Activated T-helper 17 cell treated with anti-CD3 and anti-CD28 coated beads, Interleukin-2, amount 50 U/mL, for 72 hours (primary cell): ENCODE measurements around the gene CLPTM1L. TPM values are rescaled to one million over a fixed set of nuclear protein-coding genes. Genes with fewer than 3 reads are reported as not detected.

Experiments
- ATAC-seq: fragments of 150-1000 bp; cut with Tn5 transposase; replicated peaks from 2 replicates; pipeline ENCODE4 v1.10.0; 2021; ENCODE audit warnings: mild to moderate bottlenecking, moderate library complexity
- H3K27ac Mint-ChIP-seq: one replicate; pipeline ENCODE4 v1.8.0; 2022; ENCODE audit warnings: mixed read lengths
- H3K27me3 Mint-ChIP-seq: one replicate; pipeline ENCODE4 v1.8.0; 2022; ENCODE audit warnings: mixed read lengths
- H3K36me3 Mint-ChIP-seq: one replicate; pipeline ENCODE4 v1.8.0; 2022; ENCODE audit warnings: low read depth, mild to moderate bottlenecking, mixed read lengths
- H3K4me1 Mint-ChIP-seq: one replicate; pipeline ENCODE4 v1.8.0; 2022; ENCODE audit warnings: mixed read lengths
- H3K4me3 Mint-ChIP-seq: one replicate; pipeline ENCODE4 v1.8.0; 2022; ENCODE audit warnings: mild to moderate bottlenecking, mixed read lengths
- H3K9me3 Mint-ChIP-seq: one replicate; pipeline ENCODE4 v1.8.0; 2022; ENCODE audit warnings: mixed read lengths
- total RNA-seq, 2 donors: library from RNA; stranded (reverse); gene quantifications; one replicate each; pipeline ENCODE4 v1.2.3, GENCODE V29; 2022

The CLPTM1L gene, protein sequence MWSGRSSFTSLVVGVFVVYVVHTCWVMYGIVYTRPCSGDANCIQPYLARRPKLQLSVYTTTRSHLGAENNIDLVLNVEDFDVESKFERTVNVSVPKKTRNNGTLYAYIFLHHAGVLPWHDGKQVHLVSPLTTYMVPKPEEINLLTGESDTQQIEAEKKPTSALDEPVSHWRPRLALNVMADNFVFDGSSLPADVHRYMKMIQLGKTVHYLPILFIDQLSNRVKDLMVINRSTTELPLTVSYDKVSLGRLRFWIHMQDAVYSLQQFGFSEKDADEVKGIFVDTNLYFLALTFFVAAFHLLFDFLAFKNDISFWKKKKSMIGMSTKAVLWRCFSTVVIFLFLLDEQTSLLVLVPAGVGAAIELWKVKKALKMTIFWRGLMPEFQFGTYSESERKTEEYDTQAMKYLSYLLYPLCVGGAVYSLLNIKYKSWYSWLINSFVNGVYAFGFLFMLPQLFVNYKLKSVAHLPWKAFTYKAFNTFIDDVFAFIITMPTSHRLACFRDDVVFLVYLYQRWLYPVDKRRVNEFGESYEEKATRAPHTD
- 100 to 1,000 TPM in 1 of 2 donors, 10 to 100 TPM in 1; 42.3 to 118 TPM for total RNA-seq

DNA sequence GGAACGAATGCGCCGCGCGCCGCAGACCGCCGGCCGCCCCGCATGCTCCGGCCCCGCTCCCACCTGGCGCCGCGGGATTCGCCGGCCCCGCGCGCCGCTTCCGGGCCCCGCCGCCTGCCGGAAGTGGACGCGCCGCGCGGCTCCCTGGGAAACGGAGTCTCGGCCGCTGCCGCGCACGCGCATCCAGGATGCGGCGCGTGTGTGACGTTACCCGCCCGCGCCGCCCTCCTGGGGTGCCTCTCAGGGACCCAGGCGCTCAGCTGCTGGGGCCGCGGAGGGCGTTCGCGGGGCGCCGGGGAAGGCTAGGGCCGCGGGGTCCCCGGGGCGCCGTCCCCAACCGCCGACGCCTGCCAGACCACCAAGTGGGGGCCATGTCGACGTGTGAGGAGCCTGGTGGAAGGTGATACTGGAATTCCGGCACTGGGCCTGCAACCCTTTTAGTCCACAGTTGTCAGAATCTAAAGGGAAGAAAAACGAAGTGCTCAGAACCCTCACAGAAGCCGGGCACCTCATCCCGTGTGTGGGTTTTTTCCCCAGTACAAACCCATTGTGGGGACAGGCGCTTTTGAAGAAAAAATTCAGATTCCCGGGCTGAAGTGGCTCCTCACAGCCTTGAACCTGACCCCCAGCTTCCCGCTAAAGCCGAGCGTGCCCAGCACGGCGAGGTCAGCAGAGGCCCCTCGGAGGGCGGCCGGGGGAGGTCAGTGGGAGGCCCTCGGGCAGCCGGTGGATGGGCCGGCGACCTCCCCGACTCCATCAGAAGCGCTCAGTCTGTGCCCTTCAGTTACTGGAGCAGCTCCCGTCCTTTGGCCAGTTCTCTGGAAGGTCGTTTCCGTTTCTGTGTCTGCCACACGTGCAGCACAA, at the start of gene CLPTM1L:
CLPTM1L (minus strand) TSS at position 125 of the 864 bp plus-strand sequence. CDS start 258 bp downstream, outside the sequence.
- Mint-ChIP-seq H3K4me1 (peaks cover 12% of the 10 kb centered on the region), H3K9me3 (no peaks in the 10 kb centered on the region), H3K4me3 (peak within 1 kb of the TSS; percentile 96), H3K36me3 (peaks cover 39% of the 10 kb centered on the region), H3K27ac (peak within 1 kb of the TSS; percentile 91), H3K27me3 (no peaks in the 10 kb centered on the region)
- peak; percentile 97 for ATAC-seq

DNA sequence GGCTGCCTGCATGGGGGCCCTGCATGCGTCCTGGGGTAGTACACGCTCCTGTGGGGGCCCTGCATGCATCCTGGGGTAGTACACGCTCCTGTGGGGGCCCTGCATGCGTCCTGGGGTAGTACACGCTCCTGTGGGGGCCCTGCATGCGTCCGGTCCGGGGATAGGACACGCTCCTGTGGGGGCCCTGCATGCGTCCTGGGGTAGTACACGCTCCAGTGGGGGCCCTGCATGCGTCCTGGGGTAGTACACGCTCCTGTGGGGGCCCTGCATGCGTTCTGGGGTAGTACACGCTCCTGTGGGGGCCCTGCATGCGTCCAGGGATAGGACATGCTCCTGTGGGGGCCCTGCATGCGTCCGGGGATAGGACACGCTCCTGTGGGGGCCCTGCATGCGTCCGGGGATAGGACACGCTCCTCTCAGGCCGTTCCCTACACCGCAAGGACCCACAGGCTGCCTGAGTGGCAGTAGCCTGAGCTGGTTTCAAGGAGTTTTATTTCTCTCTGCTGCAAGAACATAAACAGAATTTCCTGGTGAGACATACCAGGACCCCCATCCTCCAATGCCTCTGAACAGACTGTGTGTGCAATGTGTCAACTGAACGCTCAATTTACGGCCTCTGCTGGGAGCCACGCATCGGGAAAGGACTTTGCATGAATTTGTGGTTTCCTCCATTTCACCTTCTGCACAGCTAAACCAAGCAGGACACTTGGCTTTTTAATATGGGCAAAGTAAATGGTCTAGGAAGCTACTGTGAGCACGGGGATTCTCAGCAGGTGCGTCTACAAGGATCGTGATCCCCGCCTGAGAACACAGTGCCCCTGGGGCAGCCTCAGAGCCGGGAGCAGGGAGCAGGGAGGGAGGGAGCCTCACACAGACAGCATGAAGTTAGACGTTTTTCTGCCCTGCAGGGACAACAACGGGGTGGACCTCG, 48.9 kb upstream of the CLPTM1L start:
- Mint-ChIP-seq H3K36me3 (no peaks in the 10 kb centered on the region), H3K27ac (no peak overlapping the region), H3K4me1 (no peaks in the 10 kb centered on the region), H3K27me3 (peaks cover 22% of the 10 kb centered on the region), H3K4me3 (no peak overlapping the region), H3K9me3 (no peaks in the 10 kb centered on the region)
- ATAC-seq = no peak

DNA sequence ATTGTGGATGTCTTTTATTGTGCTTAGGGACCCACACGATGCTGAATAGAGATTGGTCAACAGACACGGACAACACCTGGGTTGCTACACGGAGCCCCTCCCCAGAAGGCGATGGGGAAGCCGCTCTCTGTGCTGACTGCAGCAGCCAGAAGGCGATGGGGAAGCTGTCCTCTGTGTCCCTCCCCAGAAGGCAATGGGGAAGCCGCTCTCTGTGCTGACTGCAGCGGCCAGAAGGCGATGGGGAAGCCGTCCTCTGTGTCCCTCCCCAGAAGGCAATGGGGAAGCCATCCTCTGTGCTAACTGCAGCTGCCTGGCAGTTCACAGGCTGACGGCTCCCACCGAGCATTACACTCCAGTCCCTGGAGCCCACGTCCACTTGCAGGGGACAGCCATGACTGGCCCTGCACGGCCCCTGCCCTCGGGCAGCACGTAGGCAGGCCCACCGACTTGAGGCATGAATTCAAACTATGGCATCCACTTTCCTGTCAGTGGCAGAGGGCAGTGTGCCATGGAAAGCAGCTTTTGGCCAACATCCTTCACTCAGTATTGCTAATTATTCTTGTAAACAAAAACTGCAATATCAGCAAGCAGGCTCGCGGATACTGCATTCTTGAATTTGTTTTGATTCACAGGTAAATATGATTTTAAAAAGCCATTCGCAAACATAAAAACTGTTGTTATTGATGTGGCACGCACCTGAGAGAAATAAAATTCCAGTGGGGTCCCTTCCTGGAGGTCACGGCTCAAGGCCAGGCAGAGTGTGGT, 48.1 kb upstream of the CLPTM1L start:
- peaks cover 22% of the 10 kb centered on the region for H3K27me3 Mint-ChIP-seq
- H3K4me3 Mint-ChIP-seq = no peak overlapping the region
- no peaks in the 10 kb centered on the region for H3K4me1 Mint-ChIP-seq
- no peaks in the 10 kb centered on the region for H3K36me3 Mint-ChIP-seq
- ATAC-seq = no peak
- H3K9me3 Mint-ChIP-seq = no peaks in the 10 kb centered on the region
- no peak overlapping the region for H3K27ac Mint-ChIP-seq

DNA sequence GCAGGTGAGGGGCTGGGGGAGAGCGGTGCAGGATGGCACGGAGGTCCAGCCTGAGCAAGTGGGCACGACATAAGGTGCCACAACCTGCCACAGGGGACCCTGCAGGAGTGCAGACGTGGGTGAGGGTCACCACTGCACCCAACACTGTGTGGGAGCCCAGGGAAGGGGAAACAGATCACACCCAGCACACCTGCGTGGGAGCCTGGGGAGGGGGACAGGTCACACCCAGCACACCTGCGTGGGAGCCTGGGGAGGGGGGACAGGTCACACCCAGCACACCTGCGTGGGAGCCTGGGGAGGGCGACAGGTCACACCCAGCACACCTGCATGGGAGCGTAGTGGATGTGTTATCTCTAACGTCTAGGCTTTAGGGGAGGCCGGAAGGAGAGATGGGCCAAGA, 47.4 kb upstream of the CLPTM1L start:
- no peak for ATAC-seq
- H3K27ac Mint-ChIP-seq = no peak overlapping the region
- no peak overlapping the region for H3K4me3 Mint-ChIP-seq
- H3K4me1 Mint-ChIP-seq = peaks cover under 1% of the 10 kb centered on the region
- no peaks in the 10 kb centered on the region for H3K36me3 Mint-ChIP-seq
- peaks cover 17% of the 10 kb centered on the region for H3K27me3 Mint-ChIP-seq
- H3K9me3 Mint-ChIP-seq = no peaks in the 10 kb centered on the region

DNA sequence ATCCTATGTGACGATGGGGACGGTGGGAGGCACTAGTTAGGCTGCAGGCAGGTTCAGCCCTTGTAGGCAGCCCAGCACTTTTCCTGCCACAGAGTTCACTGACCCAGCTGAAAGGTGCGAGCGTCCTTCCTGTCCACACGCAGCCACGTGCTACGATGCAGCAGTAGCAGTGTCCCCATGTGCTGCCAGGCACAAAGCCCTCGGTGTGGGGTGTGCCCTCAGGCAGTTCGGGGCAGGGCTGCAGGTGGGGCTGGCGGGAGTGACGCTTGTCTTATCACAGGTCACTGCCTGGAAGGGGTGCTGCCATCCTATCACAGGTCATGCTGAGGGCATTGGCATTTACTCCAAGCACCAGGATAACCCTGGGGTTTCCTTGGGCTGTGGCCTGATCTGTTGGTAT, 46.8 kb upstream of the CLPTM1L start:
- Mint-ChIP-seq H3K27ac (no peak overlapping the region), H3K4me3 (no peak overlapping the region), H3K4me1 (peaks cover 5% of the 10 kb centered on the region), H3K27me3 (peaks cover 14% of the 10 kb centered on the region), H3K9me3 (no peaks in the 10 kb centered on the region), H3K36me3 (no peaks in the 10 kb centered on the region)
- no peak for ATAC-seq

DNA sequence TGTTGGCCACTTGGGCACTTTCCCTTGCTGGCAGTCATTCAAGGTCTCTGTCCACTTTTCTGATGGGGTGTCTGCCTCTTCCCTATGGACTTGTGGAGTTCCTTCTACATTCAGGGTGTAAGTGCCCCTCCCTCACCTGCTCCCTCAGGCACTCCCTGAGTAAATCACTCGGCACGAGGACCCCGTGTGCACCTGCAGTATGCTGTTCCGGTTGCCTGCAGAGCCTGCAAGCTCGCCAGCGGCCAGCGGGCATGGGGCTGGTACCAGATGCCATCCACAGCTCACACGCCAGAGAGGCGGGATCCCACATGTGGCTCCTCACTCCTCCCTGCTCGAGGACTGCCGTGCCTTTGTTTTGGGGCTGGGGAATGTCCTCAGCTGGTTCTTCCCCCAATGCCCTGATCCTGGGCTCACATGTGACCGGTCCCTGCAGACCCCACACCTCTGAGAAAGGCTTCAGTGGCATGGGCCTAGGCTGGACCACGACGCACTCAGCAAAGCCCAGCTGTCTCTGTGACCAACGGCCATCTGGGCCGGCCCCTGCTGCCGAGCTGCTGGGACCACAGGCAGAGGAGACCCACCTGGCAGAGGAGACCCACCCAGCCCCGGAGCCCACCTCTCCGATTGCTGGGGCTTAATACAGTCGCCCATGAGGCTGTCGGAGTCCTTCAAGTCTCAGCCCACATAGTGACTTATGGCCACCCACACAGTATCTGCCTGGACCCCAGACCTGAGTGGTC, 46.1 kb upstream of the CLPTM1L start:
- Mint-ChIP-seq H3K9me3 (no peaks in the 10 kb centered on the region), H3K4me1 (peaks cover 5% of the 10 kb centered on the region), H3K4me3 (no peak overlapping the region), H3K27me3 (peaks cover 11% of the 10 kb centered on the region), H3K27ac (no peak overlapping the region), H3K36me3 (no peaks in the 10 kb centered on the region)
- no peak for ATAC-seq

DNA sequence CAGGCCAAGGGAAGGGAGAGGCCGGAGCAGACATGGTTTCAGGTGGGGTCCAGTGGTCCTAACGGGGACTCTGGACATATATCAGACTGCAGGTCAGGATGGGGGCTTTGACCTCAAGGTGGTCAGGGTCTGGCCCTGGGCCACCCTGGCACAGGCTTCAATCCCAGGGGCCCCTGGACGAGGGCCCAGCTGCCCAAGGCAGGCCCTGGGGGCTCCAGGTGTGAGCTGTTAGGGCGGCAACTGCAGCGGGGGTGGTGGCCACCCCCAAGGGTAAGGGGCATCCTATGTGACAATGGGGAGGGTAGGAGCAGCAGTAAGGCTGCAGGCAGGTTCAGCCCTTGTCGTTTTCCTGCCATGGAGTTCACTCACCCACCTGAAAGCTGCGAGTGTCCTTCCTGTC, 45.4 kb upstream of the CLPTM1L start:
- no peaks in the 10 kb centered on the region for H3K36me3 Mint-ChIP-seq
- no peaks in the 10 kb centered on the region for H3K9me3 Mint-ChIP-seq
- ATAC-seq = no peak
- no peak overlapping the region for H3K4me3 Mint-ChIP-seq
- H3K4me1 Mint-ChIP-seq = peaks cover 5% of the 10 kb centered on the region
- H3K27me3 Mint-ChIP-seq = peaks cover 7% of the 10 kb centered on the region
- no peak overlapping the region for H3K27ac Mint-ChIP-seq

DNA sequence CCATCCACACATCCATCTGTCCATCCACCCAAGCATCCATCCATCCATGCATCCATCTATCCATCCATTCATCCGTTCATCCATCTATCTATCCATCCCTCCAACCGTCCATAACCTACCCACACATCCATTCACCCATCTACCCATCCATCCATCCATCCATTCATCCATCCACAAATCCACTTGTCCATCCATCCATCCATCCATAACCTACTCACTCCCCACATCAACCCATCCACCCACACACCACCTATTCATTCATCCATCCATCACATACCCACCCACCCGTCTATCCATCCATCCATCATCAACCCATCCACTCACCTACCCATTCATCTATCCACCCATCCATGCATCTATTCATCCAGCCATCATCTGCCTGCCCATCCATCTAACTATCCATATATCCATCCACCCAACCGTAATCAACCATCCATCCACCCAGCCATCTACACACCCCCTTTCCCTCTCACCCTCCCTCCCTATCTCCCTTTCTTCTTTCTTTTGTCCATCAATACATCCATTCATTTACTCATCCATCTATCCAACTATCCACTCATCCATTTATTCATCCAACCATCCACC, 43.6 kb upstream of the CLPTM1L start:
- Mint-ChIP-seq H3K27ac (peak overlapping the region; percentile 0), H3K9me3 (no peaks in the 10 kb centered on the region), H3K27me3 (peaks cover 2% of the 10 kb centered on the region), H3K4me1 (peaks cover 5% of the 10 kb centered on the region), H3K4me3 (no peak overlapping the region), H3K36me3 (no peaks in the 10 kb centered on the region)
- no peak for ATAC-seq

DNA sequence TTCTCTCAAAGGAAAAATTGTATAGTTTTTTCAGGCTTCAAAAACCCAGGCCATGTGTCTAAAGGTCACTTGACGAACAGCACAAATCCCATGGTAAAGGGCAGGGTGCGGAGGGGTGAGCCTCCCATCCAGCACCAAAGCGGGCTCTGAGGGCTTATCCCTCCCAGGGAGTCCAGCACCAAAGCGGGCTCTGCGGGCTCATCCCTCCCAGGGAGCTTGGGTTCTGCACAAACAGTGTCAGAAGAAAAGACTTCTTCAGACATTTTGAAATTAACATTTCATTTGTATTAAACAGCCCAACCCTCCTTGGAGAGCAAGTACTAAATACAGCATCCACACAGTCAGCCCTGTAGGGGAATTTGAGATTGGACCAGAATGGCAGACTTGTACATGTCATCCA, 43.0 kb upstream of the CLPTM1L start:
- Mint-ChIP-seq H3K4me1 (peaks cover 5% of the 10 kb centered on the region), H3K27ac (no peak overlapping the region), H3K4me3 (no peak overlapping the region), H3K27me3 (peaks cover 2% of the 10 kb centered on the region), H3K36me3 (no peaks in the 10 kb centered on the region), H3K9me3 (no peaks in the 10 kb centered on the region)
- ATAC-seq = no peak

DNA sequence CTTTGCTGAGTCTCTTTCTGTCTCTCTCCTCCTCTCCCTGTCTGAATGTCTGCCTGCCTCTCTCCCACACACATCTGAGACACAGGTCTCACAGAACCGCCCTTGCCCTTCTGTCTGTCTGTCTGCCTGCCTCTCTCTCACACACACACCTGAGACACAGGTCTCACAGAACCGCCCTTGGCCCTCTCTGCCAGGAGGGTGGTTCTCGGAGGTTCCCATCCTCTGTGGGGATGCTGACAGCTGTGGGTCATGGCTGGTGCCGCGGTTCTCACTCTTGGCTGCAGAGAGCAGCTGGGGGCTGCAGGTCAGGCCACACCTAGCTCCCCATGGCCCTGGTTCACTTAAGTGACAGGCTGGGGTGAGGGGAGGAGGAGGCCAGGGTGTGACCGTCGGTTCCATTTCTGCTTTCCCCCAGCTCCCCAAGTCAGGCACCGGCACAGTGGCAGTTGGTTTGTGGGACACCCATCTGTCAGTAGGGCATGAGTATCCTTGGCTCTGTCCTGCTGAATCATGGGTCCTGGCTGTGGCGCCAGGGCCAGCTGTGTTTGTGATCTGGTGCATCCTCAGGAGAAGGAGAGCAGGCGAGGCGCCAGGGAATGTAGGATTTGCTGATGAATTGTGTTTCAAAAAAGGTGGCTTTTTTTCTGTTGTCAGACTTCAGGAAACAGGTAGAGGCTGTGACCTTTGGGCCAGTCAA, 42.3 kb upstream of the CLPTM1L start:
- Mint-ChIP-seq H3K9me3 (no peaks in the 10 kb centered on the region), H3K36me3 (no peaks in the 10 kb centered on the region), H3K27ac (peak overlapping the region; percentile 72), H3K27me3 (peaks cover 2% of the 10 kb centered on the region), H3K4me3 (peak overlapping the region; percentile 90), H3K4me1 (peaks cover 5% of the 10 kb centered on the region)
- no peak for ATAC-seq

DNA sequence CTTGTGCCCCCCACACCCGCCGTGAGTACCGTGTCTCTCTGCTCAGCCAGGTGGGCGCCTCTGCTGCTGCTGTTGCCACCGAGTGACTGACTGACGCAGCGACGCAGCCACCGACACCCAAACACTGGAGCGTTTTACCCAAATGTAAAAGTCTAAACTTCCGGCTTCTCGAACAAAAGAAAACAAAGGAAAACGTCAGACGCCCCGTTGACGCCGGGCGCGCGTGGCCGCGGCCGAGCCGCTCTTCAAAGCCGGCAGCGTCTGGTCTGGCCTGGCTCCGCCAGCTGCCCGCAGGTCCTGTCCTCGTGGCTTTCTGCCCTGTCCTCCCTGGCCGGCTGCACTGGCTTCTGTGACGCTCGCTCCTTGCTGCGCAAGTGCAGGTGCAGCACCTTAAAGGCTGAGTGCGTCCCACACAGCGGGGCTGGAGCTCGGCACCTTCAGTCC, 41.4 kb upstream of the CLPTM1L start:
- H3K9me3 Mint-ChIP-seq = no peaks in the 10 kb centered on the region
- ATAC-seq = peak; percentile 67
- H3K4me3 Mint-ChIP-seq = peak overlapping the region; percentile 90
- peaks cover 8% of the 10 kb centered on the region for H3K4me1 Mint-ChIP-seq
- peaks cover 4% of the 10 kb centered on the region for H3K27me3 Mint-ChIP-seq
- no peaks in the 10 kb centered on the region for H3K36me3 Mint-ChIP-seq
- peak overlapping the region; percentile 72 for H3K27ac Mint-ChIP-seq
